Neuronal stem cell (in vitro differentiated cells): ENCODE results near the gene BEX2.

ENCODE experiments used
- DNase-seq: peaks from one replicate; pipeline ENCODE4 v3.0.0-alpha.2; 2013; ENCODE audit warnings: low spot score
- H2AFZ ChIP-seq: one replicate; pipeline ENCODE4 v1.6.1; 2013; ENCODE audit warnings: mild to moderate bottlenecking, low read length, inconsistent platforms
- H2AK5ac ChIP-seq: 2 replicates; pipeline ENCODE4 v1.6.1; 2013; ENCODE audit warnings: low read depth, mild to moderate bottlenecking, inconsistent platforms, low read length, moderate library complexity, mixed read lengths
- H2BK120ac ChIP-seq: 2 replicates; pipeline ENCODE4 v1.6.1; 2013; ENCODE audit warnings: low read depth, mild to moderate bottlenecking, inconsistent platforms, low read length, moderate library complexity, mixed read lengths
- H2BK12ac ChIP-seq: one replicate; pipeline ENCODE4 v1.6.1; 2013; ENCODE audit warnings: low read length, inconsistent platforms
- H2BK15ac ChIP-seq: 2 replicates; pipeline ENCODE4 v1.6.1; 2013; ENCODE audit warnings: mild to moderate bottlenecking, low read length, inconsistent platforms, mixed read lengths
- H2BK5ac ChIP-seq: one replicate; pipeline ENCODE4 v1.6.1; 2013; ENCODE audit warnings: inconsistent platforms, mild to moderate bottlenecking, low read length, moderate library complexity
- H3K14ac ChIP-seq: one replicate; pipeline ENCODE4 v1.6.1; 2013; ENCODE audit warnings: low read length, inconsistent platforms
- H3K18ac ChIP-seq: 2 replicates; pipeline ENCODE4 v1.6.1; 2013; ENCODE audit warnings: low read length, inconsistent platforms
- H3K23ac ChIP-seq: 2 replicates; pipeline ENCODE4 v1.6.1; 2013; ENCODE audit warnings: low read depth, mild to moderate bottlenecking, mixed read lengths, low read length, inconsistent platforms; ENCODE audit not compliant: poor library complexity
- H3K27ac ChIP-seq: replicated peaks from 3 replicates; pipeline ENCODE4 v1.5.1; 2013; ENCODE audit warnings: low read length, inconsistent platforms
- H3K27me3 ChIP-seq, 3 experiments: 2 replicates each; pipeline ENCODE4 v1.6.1; 2013; ENCODE audit warnings: low read length in 3 of 3, mild to moderate bottlenecking in 2 of 3, inconsistent platforms in 1 of 3, low read depth in 1 of 3, mixed read lengths in 1 of 3, moderate library complexity in 1 of 3; ENCODE audit not compliant: control insufficient read depth in 3 of 3, insufficient read depth in 3 of 3
- H3K36me3 ChIP-seq, 2 donors: replicated peaks in 1 of 2; 2 replicates each; pipeline ENCODE4 v1.6.1; 2013; ENCODE audit warnings: low read length in 2 of 2; ENCODE audit not compliant: control insufficient read depth in 2 of 2, insufficient read depth in 2 of 2
- H3K4ac ChIP-seq: 2 replicates; pipeline ENCODE4 v1.6.1; 2013; ENCODE audit warnings: inconsistent platforms, mild to moderate bottlenecking, low read length, moderate library complexity
- H3K4me1 ChIP-seq, 2 donors: 1 replicate in 1 of 2; 2 replicates in 1 of 2; pipeline ENCODE4 v1.6.1; 2013; ENCODE audit warnings: low read length in 2 of 2, low read depth in 1 of 2; ENCODE audit not compliant: control insufficient read depth in 2 of 2, insufficient read depth in 1 of 2
- H3K4me2 ChIP-seq: one replicate; pipeline ENCODE4 v1.6.1; 2013; ENCODE audit warnings: mild to moderate bottlenecking, low read length, inconsistent platforms; ENCODE audit not compliant: insufficient read depth, poor library complexity, severe bottlenecking
- H3K4me3 ChIP-seq, 2 donors: 2 replicates each; pipeline ENCODE4 v1.5.1; 2013; ENCODE audit warnings: low read length in 2 of 2, mild to moderate bottlenecking in 2 of 2, inconsistent platforms in 1 of 2, moderate library complexity in 1 of 2
- H3K79me1 ChIP-seq: one replicate; pipeline ENCODE4 v1.6.1; 2013; ENCODE audit warnings: low read depth, mild to moderate bottlenecking, inconsistent platforms, low read length, moderate library complexity
- H3K9ac ChIP-seq: one replicate; pipeline ENCODE4 v1.6.1; 2013; ENCODE audit warnings: mild to moderate bottlenecking, low read depth, low read length, inconsistent platforms; ENCODE audit not compliant: poor library complexity
- H3K9me3 ChIP-seq, 2 donors: replicated peaks in 1 of 2; 2 replicates each; pipeline versions ENCODE3 to v1.6.1; 2013; ENCODE audit warnings: low read length in 2 of 2, mild to moderate bottlenecking in 2 of 2, inconsistent platforms in 1 of 2, low read depth in 1 of 2, mixed read lengths in 1 of 2, moderate library complexity in 1 of 2; ENCODE audit not compliant: control insufficient read depth in 2 of 2, insufficient read depth in 1 of 2
- H4K8ac ChIP-seq: one replicate; pipeline ENCODE4 v1.6.1; 2013; ENCODE audit warnings: low read depth, mild to moderate bottlenecking, inconsistent platforms, low read length, moderate library complexity
- H4K91ac ChIP-seq: one replicate; pipeline ENCODE4 v1.6.1; 2013; ENCODE audit warnings: low read length, low read depth, mild to moderate bottlenecking, inconsistent platforms; ENCODE audit not compliant: poor library complexity
- WGBS, 2 donors: extraction: QIAGEN DNeasy Blood & Tissue Kit; methylation state at CpG; one replicate each; pipeline ENCODE4 v1.1.7; 2013; ENCODE audit warnings: missing lambda C conversion rate in 2 of 2, mixed read lengths in 1 of 2; ENCODE audit not compliant: insufficient read length in 2 of 2, insufficient replicate concordance in 1 of 2; ENCODE audit errors: extremely low coverage in 2 of 2; 5-methylcytosine and 5-hydroxymethylcytosine counted together

The BEX2 gene

GRCh38 chrX:103293118-103293517, 17.7 kb downstream of the BEX2 start:
- no peak for DNase-seq
- no peak overlapping the region for H3K23ac ChIP-seq
- no peaks in the 10 kb centered on the region for H3K4me1 ChIP-seq
- no peak overlapping the region for H2BK5ac ChIP-seq
- H3K79me1 ChIP-seq: no peaks in the 10 kb centered on the region
- H3K14ac ChIP-seq: no peak overlapping the region
- no peak overlapping the region for H3K27ac ChIP-seq
- H3K4ac ChIP-seq: no peak overlapping the region
- H3K4me2 ChIP-seq: no peak overlapping the region
- H2BK15ac ChIP-seq: no peak overlapping the region
- no peak overlapping the region for H2AK5ac ChIP-seq
- WGBS, 2 donors: no CpG with 5 or more reads among the region's 2 CpGs
- H2AFZ ChIP-seq: no peak overlapping the region
- peaks cover 0 to 18% (median 0%) of the 10 kb centered on the region in 3 experiments for H3K27me3 ChIP-seq
- H3K36me3 ChIP-seq: no peaks in the 10 kb centered on the region
- peaks cover 0 to 2% of the 10 kb centered on the region in 2 donors for H3K9me3 ChIP-seq
- no peak overlapping the region for H3K9ac ChIP-seq
- no peak overlapping the region for H3K4me3 ChIP-seq
- H3K18ac ChIP-seq: no peak overlapping the region
- no peak overlapping the region for H4K91ac ChIP-seq
- H2BK12ac ChIP-seq: no peak overlapping the region
- no peak overlapping the region for H2BK120ac ChIP-seq
- no peak overlapping the region for H4K8ac ChIP-seq

DNA sequence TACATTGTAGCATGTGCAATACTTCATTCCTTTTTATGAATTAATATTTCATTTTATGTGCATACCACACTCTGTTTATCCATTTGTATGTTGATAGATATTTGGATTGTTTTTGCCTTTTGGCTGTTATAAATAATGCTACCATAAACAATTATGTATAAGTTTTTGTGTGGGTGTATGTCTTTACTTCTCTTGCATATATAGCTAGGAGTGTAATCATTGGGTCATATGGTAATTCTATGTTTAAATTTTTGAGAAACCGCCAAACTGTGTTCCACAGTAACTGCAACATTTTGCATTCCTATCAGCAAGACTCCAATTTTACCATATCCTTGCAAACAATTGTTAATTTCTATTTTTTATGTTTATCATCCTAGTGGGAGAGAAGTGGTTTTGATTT, 31.2 kb downstream of the BEX2 start:
- no CpG with 5 or more reads among the region's 1 CpG for WGBS, 2 donors

DNA sequence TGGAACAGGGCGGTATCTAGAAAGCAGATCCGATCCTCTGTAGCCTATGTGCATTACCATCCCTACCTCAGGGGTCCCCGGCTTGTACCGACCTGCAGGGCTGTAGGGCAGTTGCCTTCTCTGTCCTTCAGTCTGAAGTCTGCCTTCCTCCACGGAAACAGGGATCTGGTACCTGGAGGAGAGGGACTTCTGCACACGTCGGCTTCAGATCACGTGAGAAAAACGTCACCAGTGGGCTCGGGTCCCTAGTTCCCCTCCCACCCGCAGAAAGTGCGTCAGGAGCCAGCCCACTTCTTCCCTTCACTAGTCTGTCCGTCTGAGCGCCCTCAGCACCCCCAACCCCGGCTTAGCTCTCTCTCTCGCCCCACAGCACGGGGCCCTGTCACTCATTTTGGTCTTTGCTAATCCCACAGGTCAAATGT, 34.2 kb downstream of the BEX2 start, which contains the start of gene TCEAL5:
Gene TCEAL5, minus strand, starts transcription at position 170 of the 422 bp plus-strand sequence. CDS start 2,187 bp downstream, outside the sequence.
- Histone ChIP-seq H3K9me3 (no peaks in the 10 kb centered on the region), H2BK15ac (no peak within 1 kb of the TSS), H2AFZ (peak within 1 kb of the TSS; percentile 75), H4K91ac (no peak within 1 kb of the TSS), H3K4me1 (no peaks in the 10 kb centered on the region), H3K27ac (no peak within 1 kb of the TSS), H2AK5ac (no peak within 1 kb of the TSS), H3K18ac (no peak within 1 kb of the TSS), H4K8ac (no peak within 1 kb of the TSS), H2BK5ac (no peak within 1 kb of the TSS), H3K14ac (no peak within 1 kb of the TSS), H3K79me1 (no peaks in the 10 kb centered on the region), H3K36me3 (no peaks in the 10 kb centered on the region), H3K4me2 (peak within 1 kb of the TSS; percentile 18), H3K27me3 (peaks cover 0 to 53% (median 0%) of the 10 kb centered on the region in 3 experiments), H2BK120ac (no peak within 1 kb of the TSS), H2BK12ac (no peak within 1 kb of the TSS), H3K9ac (no peak within 1 kb of the TSS), H3K4me3 (peak within 1 kb of the TSS; percentile 44 to 69), H3K4ac (no peak within 1 kb of the TSS), H3K23ac (no peak within 1 kb of the TSS)
- no peak for DNase-seq
- no CpG with 5 or more reads among the region's 17 CpGs for WGBS, 2 donors

More for the DNA sequence above, 31.2 kb downstream of the BEX2 start:
- H3K14ac ChIP-seq: no peak overlapping the region
- H3K9me3 ChIP-seq: no peaks in the 10 kb centered on the region
- no peak overlapping the region for H2BK5ac ChIP-seq
- no peak overlapping the region for H3K4me2 ChIP-seq
- H2AK5ac ChIP-seq: no peak overlapping the region
- H3K18ac ChIP-seq: no peak overlapping the region
- H3K27me3 ChIP-seq: peaks cover 0 to 43% (median 0%) of the 10 kb centered on the region in 3 experiments
- no peak overlapping the region for H3K4me3 ChIP-seq
- H3K36me3 ChIP-seq: no peaks in the 10 kb centered on the region
- no peak overlapping the region for H2BK15ac ChIP-seq
- H3K4me1 ChIP-seq: no peaks in the 10 kb centered on the region
- H4K91ac ChIP-seq: no peak overlapping the region
- H2BK120ac ChIP-seq: no peak overlapping the region
- no peak overlapping the region for H2AFZ ChIP-seq
- H3K79me1 ChIP-seq: no peaks in the 10 kb centered on the region
- no peak for DNase-seq
- no peak overlapping the region for H3K9ac ChIP-seq
- no peak overlapping the region for H2BK12ac ChIP-seq
- no peak overlapping the region for H3K23ac ChIP-seq
- H3K4ac ChIP-seq: no peak overlapping the region
- H4K8ac ChIP-seq: no peak overlapping the region
- H3K27ac ChIP-seq: no peak overlapping the region

GRCh38 chrX:103275947-103276567, 34.7 kb downstream of the BEX2 start:
- peak overlapping the region; percentile 75 for H2AFZ ChIP-seq
- no peak overlapping the region for H3K4ac ChIP-seq
- H3K36me3 ChIP-seq: no peaks in the 10 kb centered on the region
- H3K18ac ChIP-seq: no peak overlapping the region
- H4K91ac ChIP-seq: no peak overlapping the region
- WGBS, 2 donors: no CpG with 5 or more reads among the region's 23 CpGs
- H3K14ac ChIP-seq: no peak overlapping the region
- no peak overlapping the region for H2BK12ac ChIP-seq
- H2BK15ac ChIP-seq: no peak overlapping the region
- no peak overlapping the region for H4K8ac ChIP-seq
- H3K4me1 ChIP-seq: no peaks in the 10 kb centered on the region
- no peak overlapping the region for H3K23ac ChIP-seq
- no peak overlapping the region for H2AK5ac ChIP-seq
- H3K4me3 ChIP-seq: peak overlapping the region; percentile 44 to 50
- H3K4me2 ChIP-seq: no peak overlapping the region
- H3K9ac ChIP-seq: no peak overlapping the region
- no peaks in the 10 kb centered on the region for H3K79me1 ChIP-seq
- no peak overlapping the region for H2BK120ac ChIP-seq
- H3K27ac ChIP-seq: no peak overlapping the region
- H3K27me3 ChIP-seq: peaks cover 0 to 56% (median 0%) of the 10 kb centered on the region in 3 experiments
- no peaks in the 10 kb centered on the region for H3K9me3 ChIP-seq
- H2BK5ac ChIP-seq: no peak overlapping the region
- DNase-seq: no peak
